ENCODE results near the gene VEPH1.

GRCh38 chr3:157370867-157371266 lies 132.3 kb downstream of the VEPH1 start:
- TF ChIP-seq, protein P1, sequence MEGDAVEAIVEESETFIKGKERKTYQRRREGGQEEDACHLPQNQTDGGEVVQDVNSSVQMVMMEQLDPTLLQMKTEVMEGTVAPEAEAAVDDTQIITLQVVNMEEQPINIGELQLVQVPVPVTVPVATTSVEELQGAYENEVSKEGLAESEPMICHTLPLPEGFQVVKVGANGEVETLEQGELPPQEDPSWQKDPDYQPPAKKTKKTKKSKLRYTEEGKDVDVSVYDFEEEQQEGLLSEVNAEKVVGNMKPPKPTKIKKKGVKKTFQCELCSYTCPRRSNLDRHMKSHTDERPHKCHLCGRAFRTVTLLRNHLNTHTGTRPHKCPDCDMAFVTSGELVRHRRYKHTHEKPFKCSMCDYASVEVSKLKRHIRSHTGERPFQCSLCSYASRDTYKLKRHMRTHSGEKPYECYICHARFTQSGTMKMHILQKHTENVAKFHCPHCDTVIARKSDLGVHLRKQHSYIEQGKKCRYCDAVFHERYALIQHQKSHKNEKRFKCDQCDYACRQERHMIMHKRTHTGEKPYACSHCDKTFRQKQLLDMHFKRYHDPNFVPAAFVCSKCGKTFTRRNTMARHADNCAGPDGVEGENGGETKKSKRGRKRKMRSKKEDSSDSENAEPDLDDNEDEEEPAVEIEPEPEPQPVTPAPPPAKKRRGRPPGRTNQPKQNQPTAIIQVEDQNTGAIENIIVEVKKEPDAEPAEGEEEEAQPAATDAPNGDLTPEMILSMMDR (IDR thresholded peaks at IDR 0.05; ENCODE audit: insufficient read depth, low read length): no peak
- TF ChIP-seq, protein P2, sequence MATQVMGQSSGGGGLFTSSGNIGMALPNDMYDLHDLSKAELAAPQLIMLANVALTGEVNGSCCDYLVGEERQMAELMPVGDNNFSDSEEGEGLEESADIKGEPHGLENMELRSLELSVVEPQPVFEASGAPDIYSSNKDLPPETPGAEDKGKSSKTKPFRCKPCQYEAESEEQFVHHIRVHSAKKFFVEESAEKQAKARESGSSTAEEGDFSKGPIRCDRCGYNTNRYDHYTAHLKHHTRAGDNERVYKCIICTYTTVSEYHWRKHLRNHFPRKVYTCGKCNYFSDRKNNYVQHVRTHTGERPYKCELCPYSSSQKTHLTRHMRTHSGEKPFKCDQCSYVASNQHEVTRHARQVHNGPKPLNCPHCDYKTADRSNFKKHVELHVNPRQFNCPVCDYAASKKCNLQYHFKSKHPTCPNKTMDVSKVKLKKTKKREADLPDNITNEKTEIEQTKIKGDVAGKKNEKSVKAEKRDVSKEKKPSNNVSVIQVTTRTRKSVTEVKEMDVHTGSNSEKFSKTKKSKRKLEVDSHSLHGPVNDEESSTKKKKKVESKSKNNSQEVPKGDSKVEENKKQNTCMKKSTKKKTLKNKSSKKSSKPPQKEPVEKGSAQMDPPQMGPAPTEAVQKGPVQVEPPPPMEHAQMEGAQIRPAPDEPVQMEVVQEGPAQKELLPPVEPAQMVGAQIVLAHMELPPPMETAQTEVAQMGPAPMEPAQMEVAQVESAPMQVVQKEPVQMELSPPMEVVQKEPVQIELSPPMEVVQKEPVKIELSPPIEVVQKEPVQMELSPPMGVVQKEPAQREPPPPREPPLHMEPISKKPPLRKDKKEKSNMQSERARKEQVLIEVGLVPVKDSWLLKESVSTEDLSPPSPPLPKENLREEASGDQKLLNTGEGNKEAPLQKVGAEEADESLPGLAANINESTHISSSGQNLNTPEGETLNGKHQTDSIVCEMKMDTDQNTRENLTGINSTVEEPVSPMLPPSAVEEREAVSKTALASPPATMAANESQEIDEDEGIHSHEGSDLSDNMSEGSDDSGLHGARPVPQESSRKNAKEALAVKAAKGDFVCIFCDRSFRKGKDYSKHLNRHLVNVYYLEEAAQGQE (IDR thresholded peaks at IDR 0.05; ENCODE audit: insufficient replicate concordance, low read depth): no peak
- TF ChIP-seq POLR2AphosphoS5 (IDR thresholded peaks at IDR 0.05; ENCODE audit: low read depth): no peak
